HFFc6 (cell line): ENCODE results near the gene CEP70. TPM values are rescaled to one million over a fixed set of nuclear protein-coding genes. Genes with fewer than 3 reads are reported as not detected.

ENCODE experiments used
- DNase-seq: peaks from one replicate; pipeline ENCODE4 v3.0.0-alpha.2; 2018
- H3K27ac Mint-ChIP-seq: 2 replicates; pipeline ENCODE4 v1.8.0; 2020; ENCODE audit warnings: mild to moderate bottlenecking, mixed read lengths
- H3K27me3 Mint-ChIP-seq: 2 replicates; pipeline ENCODE4 v1.8.0; 2021; ENCODE audit warnings: mild to moderate bottlenecking, moderate library complexity, mixed read lengths; ENCODE audit not compliant: insufficient read depth
- H3K36me3 Mint-ChIP-seq: 2 replicates; pipeline ENCODE4 v1.8.0; 2021; ENCODE audit warnings: low read depth, mixed read lengths
- H3K4me1 Mint-ChIP-seq: 2 replicates; pipeline ENCODE4 v1.8.0; 2020; ENCODE audit warnings: low read depth, mixed read lengths
- H3K4me3 Mint-ChIP-seq: 2 replicates; pipeline ENCODE4 v1.8.0; 2020; ENCODE audit warnings: mild to moderate bottlenecking, moderate library complexity, mixed read lengths
- H3K9me3 Mint-ChIP-seq: 2 replicates; pipeline ENCODE4 v1.8.0; 2020; ENCODE audit warnings: mild to moderate bottlenecking, mixed read lengths
- CTCF ChIP-seq: fragments of 200-600 bp; sonication (generic); IDR thresholded peaks from 2 replicates; pipeline ENCODE4 v1.5.0; 2021; ENCODE audit warnings: antibody characterized with exemption, mild to moderate bottlenecking
- total RNA-seq, 6 experiments: library from RNA; stranded (reverse); fragmentation: NEBNext Ultra II Directional; extraction: Animal tissue kit (Norgen Biotek cat#: 25700); gene quantifications; 2 replicates in 1 of 6; 3 replicates in 5 of 6; pipeline ENCODE4 v1.2.3, GENCODE V29; 2021

The CEP70 gene
- total RNA-seq, 6 experiments from 2014 or later, result 11.5 to 18.9 (median 17.3) TPM

GRCh38 chr3:138464491-138464860, 129.6 kb downstream of the CEP70 start:
- no peak overlapping the region for H3K27ac Mint-ChIP-seq
- H3K27me3 Mint-ChIP-seq, result peaks cover 18% of the 10 kb centered on the region
- H3K4me1 Mint-ChIP-seq, result peaks cover 12% of the 10 kb centered on the region
- DNase-seq, result no peak
- no peak overlapping the region for H3K4me3 Mint-ChIP-seq
- H3K36me3 Mint-ChIP-seq, result no peaks in the 10 kb centered on the region
- no peak for TF ChIP-seq CTCF
- no peaks in the 10 kb centered on the region for H3K9me3 Mint-ChIP-seq

- Mint-ChIP-seq H3K9me3 (no peaks in the 10 kb centered on the region), H3K4me3 (no peak overlapping the region), H3K27ac (no peak overlapping the region), H3K36me3 (no peaks in the 10 kb centered on the region), H3K4me1 (peaks cover 6% of the 10 kb centered on the region), H3K27me3 (peaks cover 15% of the 10 kb centered on the region)
- no peak for DNase-seq
- TF ChIP-seq CTCF, result no peak
These were observed 130.2 kb downstream of the CEP70 start for GRCh38 chr3:138463724-138464490.

GRCh38 chr3:138461896-138462295, 132.2 kb downstream of the CEP70 start:
- H3K27me3 Mint-ChIP-seq, result peaks cover 15% of the 10 kb centered on the region
- H3K9me3 Mint-ChIP-seq, result no peaks in the 10 kb centered on the region
- no peak overlapping the region for H3K4me3 Mint-ChIP-seq
- DNase-seq, result no peak
- H3K27ac Mint-ChIP-seq, result no peak overlapping the region
- no peaks in the 10 kb centered on the region for H3K36me3 Mint-ChIP-seq
- peaks cover 5% of the 10 kb centered on the region; the same call in 1 of the 2 replicates for H3K4me1 Mint-ChIP-seq
- no peak for TF ChIP-seq CTCF

GRCh38 chr3:138461246-138461645, 132.8 kb downstream of the CEP70 start:
- Mint-ChIP-seq H3K9me3 (no peaks in the 10 kb centered on the region), H3K36me3 (no peaks in the 10 kb centered on the region), H3K4me1 (peaks cover 7% of the 10 kb centered on the region; the same call in 1 of the 2 replicates), H3K27ac (no peak overlapping the region), H3K4me3 (no peak overlapping the region), H3K27me3 (peaks cover 17% of the 10 kb centered on the region)
- peak; percentile 24 for DNase-seq
- TF ChIP-seq CTCF, result no peak

- H3K36me3 Mint-ChIP-seq, result no peaks in the 10 kb centered on the region
- TF ChIP-seq CTCF, result no peak
- no peak overlapping the region for H3K27ac Mint-ChIP-seq
- peaks cover 13% of the 10 kb centered on the region; the same call in 1 of the 2 replicates for H3K4me1 Mint-ChIP-seq
- H3K9me3 Mint-ChIP-seq, result no peaks in the 10 kb centered on the region
- DNase-seq, result no peak
- H3K27me3 Mint-ChIP-seq, result peaks cover 20% of the 10 kb centered on the region
- no peak overlapping the region for H3K4me3 Mint-ChIP-seq
These were observed 133.4 kb downstream of the CEP70 start for GRCh38 chr3:138460536-138461205.
